GM19328 (cell line): ENCODE measurements around the gene TRAPPC8.
"Not testable (repeated sequence)": the region's sequence is repeated elsewhere in the genome, so short reads cannot be mapped to it uniquely, and the experiment has no call there.

ENCODE experiments used
- ATAC-seq: cut with Tn5 transposase; IDR thresholded peaks from one replicate; pipeline ENCODE4 v1.9.1; 2021; ENCODE audit warnings: mild to moderate bottlenecking, moderate library complexity; ENCODE audit not compliant: unreplicated experiment

The TRAPPC8 gene

DNA sequence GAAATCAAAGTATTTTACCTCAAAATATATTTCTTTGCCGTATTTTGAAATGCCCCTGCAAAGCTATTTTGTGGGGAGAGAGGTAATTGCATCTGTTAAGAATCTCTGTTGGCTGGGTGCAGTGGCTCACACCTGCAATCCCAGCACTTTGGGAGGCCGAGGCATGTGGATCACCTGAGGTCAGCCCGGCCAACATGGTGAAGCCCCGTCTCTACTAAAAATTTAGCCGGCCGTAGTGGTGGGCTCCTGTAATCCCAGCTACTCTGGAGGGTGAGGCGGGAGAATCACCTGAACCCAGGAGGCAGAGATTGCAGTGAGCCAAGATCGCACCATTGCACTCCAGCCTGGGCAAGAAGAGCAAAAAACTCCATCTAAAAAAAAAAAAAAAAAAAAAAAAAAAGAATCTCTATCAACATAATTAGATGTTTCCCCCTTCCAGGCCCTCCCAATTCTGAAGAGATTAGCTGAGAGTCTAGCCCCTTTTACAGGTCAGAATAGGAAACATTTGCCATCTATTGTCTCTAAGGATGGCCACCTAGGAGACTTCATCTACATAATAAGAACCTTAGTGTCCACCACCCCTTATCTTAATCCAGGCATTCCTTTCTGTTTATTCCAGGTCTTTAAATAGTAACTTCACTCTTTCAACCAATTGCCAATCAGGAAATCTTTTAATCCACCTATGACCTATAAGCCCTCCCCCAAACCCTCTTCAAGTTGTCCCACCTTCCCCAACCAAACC is 3.5 kb upstream of the TRAPPC8 start:
- ATAC-seq: no peak

DNA sequence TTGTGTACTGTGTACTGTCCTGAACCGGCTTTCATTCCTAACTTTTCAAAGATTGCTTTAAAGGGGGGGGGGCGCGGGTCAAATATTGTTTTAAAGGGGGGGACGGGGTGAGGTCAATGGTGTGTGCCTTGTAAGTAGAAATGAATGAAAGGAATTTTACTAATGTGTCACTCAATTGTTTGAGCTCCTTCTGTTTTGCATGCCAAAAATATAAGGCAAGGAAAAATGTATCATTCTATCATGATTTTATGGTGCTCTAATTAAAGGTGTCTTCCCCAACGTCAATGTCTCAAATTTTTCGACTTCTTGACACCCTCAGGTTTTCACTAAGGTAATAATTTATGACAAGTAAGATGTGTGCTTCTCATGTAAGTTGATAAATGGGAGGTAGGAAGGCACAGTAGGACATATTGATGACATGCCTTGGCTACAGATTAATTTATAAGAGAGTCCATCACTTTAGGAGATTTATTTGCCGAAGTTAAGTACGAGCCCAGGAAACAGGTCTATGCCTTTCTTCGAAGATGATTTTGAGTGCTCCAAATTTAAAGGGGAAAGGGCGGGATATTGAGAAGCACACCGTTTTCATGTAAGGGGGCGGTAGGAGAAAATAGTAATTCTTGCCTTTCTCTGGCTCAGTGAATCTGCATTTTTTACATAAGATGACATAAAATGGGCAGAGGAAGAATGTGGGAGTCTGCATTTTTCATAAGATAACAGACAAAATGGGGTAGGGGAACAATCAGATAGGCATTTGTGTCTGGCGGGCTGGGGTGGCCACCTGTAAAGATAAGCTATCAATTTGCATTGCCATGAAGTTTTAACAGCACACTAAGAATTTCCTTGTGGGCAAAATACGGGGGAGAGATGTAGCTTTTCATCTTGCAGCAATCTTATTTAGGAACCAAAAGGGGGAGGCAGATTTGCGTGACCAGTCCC is 1.2 kb upstream of the TRAPPC8 start:
- no peak for ATAC-seq

DNA sequence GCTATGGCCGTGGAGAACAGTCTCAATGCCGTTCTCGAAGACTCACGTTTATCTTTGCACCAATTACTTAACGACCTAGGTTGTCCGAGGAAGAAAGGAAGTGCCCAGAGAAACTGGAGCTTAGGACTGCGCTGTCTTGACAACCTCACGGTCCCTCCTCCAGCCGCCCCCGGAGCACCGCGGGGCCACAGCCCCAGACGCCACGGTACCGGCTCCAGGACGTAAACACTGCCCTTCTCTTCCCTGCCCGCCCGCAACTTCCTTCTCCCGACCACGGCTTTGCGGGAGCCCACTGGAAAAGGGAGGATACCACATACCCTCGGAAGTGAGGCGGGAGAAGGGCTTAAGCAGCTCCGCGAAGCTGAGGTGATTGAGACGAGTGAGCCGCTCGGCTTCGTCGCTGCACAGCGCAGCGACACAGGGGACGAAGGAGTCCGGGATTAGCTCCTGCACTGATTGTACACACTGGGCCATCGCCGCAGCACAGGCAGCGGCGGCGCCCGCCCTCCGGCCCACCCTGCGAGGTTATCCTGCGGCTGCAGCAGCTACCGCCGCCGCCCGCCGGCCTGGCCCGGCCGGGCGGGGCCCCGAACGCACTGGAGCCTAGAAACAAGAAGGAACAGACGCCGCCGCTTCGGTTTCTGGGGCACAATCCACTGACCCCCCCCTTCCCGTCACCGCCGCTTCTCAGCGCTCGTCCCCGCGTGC is 483 bp downstream of the TRAPPC8 start:
- peak; percentile 39 for ATAC-seq

DNA sequence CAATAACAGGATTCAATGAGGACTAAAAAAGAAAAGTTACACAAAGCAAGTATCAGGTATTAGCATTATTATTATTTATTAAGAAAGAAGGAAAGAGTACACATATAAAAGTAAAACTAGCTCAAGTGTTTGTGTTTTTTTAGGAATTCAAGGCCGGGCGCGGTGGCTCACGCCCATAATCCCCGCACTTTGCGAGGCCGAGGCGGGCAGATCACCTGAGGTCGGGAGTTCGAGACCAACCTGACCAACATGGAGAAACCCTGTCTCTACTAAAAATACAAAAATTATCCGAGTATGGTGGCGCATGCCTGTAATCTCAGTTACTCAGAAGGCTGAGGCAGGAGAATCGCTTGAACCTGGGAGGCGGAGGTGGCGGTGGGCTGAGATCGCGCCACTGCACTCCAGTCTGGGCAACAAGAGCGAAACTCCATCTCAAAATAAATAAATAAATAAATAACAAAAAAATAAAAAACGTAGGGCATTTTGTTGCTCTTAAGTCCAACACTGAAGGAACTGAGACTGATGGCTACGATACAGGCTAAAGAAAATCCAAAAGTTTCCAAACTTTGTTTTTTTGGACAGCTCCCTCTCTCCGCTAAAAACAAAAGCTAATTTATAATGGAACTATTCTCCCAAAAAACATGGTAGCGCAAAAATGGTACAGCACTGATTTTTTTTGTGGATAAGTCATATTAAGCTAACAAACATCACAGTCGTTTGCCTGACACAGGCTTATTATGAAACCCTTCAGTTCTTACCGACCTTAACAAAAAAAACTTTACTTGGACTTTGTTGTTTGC is 1.7 kb downstream of the TRAPPC8 start:
- no peak for ATAC-seq

DNA sequence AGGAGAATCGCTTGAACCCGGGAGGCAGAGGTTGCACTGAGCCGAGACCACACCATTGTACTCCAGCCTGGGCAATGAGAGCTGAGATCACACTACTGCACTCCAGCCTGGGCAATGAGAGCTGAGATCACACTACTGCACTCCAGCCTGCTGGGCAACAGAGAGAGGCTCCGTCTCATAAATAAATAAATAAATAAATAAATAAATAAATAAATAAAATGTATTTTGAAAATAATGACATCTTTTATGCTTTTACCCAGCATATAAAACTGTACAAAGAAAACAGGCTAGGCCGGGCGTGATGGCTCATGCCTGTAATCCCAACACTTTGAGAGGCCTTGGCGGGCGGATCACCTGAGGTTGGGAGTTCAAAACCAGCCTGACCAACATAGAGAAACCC is 8.2 kb downstream of the TRAPPC8 start:
- not testable (repeated sequence) for ATAC-seq

DNA sequence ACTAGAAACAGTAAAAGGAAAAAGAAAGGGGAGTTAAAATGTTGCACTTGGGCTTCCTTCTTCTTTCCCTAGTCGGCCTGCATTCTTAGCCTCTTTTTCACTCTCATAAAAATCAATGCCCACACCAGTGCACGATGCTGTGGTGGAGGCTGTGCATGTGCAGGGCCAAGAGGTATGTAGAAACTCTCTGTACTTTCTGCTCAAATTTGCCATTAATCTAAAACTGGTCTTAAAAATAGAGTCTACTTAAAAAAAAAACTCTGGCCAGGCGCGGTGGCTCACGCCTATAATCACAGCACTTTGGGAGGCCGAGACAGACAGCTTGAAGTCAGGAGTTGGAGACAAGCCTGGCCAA is 11.1 kb downstream of the TRAPPC8 start:
- ATAC-seq: no peak

DNA sequence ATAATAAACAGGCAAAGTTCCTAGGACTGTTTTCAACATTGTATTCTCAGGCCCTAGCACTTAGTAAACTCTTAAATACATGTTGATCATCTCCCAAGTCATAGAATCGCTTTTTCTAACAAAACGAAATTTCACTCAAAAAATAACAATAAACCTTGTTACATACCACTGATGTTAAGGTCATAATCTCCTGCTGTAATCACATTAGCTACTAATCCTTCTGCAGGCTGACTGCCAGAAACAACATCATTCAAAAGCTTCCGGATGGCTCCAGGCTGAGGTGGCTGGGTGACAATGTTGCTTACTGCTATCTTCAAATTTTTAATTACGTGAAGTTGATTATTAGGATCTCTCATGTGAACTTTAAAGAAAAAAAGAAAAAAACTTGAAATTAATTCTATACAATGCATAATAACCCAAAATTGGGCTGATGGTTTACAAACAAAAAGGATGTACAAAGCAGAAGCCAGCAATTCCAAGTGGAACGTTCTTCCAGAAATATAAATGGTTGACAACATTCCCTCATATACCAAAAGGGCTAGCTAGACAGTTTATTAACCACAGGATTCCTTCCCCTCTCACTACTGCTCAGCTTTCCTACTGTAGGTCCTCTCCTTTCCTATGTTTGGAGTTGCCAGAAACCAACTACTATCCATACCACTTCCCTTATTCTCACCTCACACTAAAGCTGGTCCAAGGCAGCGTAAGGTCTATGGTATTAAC is 11.6 kb downstream of the TRAPPC8 start:
- ATAC-seq: no peak

DNA sequence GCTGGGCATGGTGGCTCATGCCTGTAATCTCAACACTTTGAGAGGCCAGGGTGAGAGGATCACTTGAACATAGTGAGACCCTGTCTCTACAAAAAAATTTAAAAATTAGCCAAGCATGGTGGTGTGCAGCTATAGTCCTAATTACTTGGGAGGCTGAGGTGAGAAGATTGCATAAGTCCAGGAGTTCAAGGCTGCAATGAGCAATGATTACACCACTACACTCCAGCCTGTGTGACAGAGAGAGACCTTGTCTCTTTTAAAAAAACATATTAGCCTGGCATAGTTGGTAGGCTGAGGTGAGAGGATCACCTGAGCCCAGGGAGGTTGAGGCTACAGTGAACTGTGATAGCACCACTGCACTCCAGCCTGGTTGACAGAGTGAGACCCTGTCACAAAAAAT is 13.7 kb downstream of the TRAPPC8 start:
- no peak for ATAC-seq

DNA sequence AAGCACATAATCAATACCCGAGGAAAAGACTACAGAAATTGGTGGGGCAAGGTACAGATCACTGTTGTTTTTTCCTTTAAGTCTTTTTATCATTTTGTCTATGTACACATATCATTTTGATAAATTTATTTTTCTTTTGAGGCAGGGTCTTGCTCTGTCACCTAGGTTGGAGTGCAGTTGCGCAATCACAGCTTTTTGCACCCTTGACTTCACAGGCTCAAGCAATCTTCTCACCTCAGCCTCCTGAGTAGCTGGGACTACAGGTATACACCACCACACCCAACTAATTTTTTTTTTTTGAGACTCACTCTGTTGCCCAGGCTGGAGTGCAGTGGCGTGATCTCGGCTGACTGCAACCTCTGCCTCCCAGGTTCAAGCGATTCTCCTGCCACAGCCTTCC is 15.9 kb downstream of the TRAPPC8 start:
- not testable (repeated sequence) for ATAC-seq

DNA sequence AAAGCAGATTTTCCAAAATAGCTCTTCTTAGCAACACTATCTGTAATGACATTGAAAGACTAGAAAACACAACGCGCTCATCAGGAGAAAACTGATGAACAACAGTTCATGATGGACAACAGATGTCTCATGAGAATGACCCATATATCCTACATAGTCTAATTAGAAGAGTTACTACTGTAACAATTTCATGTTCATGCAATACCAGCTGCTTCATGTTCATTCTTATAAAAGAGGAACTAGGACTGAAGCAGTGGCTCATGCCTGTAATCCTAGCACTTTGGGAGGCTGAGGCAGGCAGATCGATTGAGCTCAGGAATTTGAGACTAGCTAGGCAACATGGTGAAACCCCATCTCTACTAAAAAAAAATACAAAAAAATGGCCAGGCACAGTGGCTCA is 22.7 kb downstream of the TRAPPC8 start:
- no peak for ATAC-seq

DNA sequence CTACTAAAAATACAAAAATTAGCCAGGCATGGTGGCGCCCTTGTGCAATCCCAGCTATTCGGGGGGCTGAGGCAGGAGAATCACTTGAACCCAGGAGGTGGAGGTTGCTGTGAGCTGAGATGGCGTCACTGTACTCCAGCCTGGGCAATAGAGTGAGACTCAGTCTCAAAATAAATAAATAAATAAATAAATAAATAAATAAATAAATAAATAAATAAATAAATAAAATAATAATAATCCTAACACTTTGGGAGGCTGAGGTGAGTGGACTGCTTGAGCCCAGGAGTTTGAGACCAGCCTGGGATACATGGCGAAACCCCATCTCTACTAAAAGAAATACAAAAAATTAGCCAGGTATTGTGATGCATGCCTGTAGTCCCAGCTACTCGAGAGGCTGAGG is 23.6 kb downstream of the TRAPPC8 start:
- ATAC-seq: not testable (repeated sequence)

DNA sequence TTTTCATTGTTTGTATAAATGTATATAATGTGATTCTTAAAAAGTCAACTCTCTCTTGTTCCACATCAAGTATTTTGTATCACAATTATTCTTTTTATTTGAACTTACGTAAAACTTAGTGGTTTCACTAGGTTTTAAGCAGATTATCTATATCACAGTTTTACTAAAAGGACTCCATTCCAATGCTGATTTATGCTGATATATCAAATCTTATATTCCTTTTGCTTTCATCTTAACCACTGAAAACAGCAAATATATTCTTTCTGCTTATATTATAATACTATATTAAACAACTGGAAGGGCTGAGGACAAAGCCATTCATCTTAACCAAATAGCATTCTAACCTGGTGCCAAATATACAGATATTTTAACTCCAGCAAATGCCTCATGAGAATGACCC is 24.2 kb downstream of the TRAPPC8 start:
- ATAC-seq: no peak

DNA sequence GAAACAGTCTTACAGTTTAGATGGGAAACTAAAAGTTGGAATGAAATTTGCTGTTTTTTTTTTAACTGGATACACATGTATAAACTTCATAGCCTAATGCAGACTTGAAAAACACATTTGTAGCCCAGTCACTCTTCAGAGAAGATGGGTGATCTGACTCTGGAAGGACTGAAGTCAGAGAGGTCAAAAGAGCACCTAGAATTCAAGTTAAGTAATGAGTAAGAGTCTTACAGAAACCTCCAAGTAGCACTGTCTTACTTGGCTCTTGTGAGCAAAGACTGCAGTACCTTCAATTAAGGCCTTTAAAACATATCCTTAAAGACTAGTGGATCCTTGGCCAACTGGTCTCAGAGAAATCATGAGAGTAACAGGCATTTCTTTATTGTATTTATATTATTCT is 41.9 kb downstream of the TRAPPC8 start:
- ATAC-seq: no peak

DNA sequence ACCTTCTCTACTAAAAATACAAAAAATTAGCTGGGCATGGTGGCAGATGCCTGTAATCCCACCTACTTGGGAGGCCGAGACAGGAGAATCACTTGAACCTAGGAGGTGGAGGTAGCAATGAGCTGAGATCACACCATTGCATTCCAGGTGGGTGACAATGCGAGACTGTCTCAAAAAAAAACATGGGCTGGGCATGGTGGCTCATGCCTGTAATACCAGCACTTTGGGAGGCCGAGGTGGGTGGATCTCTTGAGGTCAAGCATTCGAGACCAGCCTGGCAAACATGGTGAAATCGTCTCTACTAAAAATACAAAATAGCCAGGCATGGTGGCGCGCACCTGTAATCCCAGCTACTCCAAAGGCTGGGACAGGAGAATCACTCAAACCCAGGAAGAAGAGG is 43.2 kb downstream of the TRAPPC8 start:
- ATAC-seq: not testable (repeated sequence)

DNA sequence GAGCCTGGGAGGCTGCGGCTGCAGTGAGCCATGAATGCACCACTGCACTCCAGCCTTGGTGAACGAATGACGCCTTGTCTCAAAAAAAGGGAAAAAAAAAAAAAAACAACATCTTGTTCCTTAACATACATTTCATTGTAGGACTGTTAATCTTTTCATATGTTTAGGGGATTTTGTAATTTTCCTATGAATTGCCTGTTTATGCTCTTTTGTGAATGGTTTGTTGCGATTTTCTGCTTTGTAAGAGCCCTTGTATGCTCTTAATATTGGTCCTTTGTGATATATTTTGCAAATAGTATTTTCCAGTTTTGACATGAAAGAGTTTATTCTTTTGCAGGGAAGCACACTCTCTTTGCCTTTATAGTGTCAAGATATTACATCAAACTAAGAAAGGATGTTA is 50.0 kb downstream of the TRAPPC8 start:
- ATAC-seq: no peak

DNA sequence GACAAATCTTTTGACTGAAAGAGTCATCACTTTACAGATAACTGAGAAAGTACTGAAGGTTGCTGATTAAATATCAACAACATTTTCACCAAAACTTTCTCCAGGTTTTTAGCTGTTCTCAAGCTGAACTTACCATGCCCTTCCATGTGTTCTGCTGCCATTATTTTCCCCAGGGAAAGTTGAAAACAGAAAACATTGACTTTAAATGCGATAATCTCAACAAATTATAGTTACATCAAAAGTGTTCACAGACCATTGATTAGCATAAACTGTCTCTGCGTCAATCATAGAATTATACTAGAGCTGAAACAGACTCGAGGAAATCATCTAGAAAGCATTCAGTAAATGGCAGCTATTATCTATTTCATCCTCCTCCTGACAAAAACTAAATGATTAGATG is 51.4 kb downstream of the TRAPPC8 start:
- no peak for ATAC-seq

DNA sequence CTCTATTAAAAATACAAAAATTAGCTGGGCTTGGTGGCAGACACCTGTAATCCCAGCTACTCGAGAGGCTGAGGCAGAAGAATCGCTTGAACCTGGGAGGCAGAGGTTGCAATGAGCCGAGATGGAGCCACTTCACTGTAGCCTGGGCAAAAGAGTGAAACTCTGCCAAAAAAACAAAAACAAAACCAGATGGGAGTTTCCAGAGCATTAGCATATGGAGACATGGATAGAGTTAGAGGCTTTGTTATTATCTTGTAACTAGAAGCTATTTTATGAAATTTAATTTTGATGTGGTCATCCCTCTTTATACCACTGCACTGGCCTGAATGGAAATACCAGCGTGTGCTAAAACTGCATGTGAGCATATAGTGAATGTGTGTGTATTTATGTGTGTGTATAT is 58.9 kb downstream of the TRAPPC8 start:
- ATAC-seq: no peak

DNA sequence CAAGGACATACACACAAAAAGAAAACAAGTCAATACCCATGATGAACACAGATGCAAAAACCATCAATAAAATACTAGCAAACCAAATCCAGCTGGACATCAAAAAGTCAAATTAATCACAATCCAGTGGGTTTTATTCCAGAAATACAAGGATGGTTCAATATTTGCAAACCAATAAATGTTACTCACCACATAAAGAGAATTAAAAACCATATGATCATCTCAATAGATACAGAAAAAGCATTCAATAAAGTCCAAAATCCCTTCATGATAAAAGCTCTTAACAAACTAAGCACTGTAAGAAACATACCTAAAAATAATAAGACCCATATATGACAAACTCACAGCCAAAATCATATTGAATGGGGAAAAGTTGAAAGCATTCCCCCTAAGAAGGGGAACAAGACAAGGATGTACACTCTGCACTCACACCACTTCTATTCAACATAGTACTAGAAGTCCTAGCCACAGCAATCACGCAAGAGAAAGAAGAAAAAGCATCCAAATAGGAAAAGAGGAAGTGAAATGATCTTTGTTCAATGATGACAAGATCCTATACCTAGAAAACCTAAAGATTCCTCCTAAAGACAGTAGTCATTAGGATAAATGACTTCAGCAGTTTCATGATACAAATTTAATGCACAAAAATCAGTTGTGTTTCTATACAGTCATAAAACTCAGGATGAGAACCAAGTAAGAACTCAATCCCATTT is 62.6 kb downstream of the TRAPPC8 start:
- ATAC-seq: no peak

DNA sequence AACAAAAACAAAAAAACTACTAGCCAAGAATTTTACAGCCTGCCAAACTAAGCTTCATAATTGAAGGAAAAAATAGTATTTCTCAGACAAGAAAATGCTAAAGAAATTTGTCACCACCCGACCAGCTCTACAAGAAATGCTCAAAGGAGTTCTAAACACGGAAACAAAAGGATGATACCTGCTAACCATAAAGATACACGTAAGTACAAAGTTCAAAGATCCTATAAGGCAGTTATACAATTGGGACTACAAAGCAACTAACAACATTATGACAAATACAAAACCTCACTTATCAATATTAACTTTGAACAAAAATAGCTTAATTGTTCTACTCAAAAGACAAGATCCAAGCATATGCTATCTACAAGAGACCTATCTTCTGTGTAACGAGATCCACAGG is 64.6 kb downstream of the TRAPPC8 start:
- no peak for ATAC-seq

DNA sequence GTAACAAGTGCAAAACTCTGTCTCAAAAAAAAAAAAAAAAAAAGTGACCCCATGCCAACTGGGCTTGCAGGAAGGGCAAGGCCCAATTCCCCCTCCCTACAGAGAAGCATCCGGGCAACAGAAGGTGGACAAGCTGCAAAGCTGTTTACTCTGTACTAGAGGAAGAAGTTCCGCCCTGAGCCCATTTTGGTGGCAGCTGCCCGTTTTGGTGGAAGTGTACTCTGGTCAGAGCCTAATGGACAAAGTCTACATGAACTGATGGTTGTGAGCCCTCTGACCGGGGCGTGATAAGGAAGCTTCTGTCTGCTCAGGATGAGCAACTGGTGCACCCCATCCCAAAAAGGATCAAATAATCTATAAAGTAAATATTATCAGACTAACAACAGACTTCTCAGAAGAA is 65.0 kb downstream of the TRAPPC8 start:
- no peak for ATAC-seq
